Ishikawa (cell line): ENCODE data around the gene CSNK2B.

Experiments used
- CEBPB ChIP-seq: IDR thresholded peaks from 2 replicates; pipeline ENCODE4 v1.6.1; 2012
- CREB1 ChIP-seq: IDR thresholded peaks from 2 replicates; pipeline ENCODE4 v1.6.1; 2012; ENCODE audit warnings: low read depth
- EGR1 ChIP-seq: IDR thresholded peaks from 2 replicates; pipeline ENCODE4 v1.6.1; 2012
- EP300 ChIP-seq: IDR thresholded peaks from 2 replicates; pipeline ENCODE4 v1.6.1; 2012; ENCODE audit warnings: borderline replicate concordance
- FOXM1 ChIP-seq: IDR thresholded peaks from 2 replicates; pipeline ENCODE4 v1.6.1; 2012; ENCODE audit warnings: low read depth, borderline replicate concordance
- NFIC ChIP-seq: IDR thresholded peaks from 2 replicates; pipeline ENCODE4 v1.6.1; 2012
- RAD21 ChIP-seq: IDR thresholded peaks from 2 replicates; pipeline ENCODE4 v1.6.1; 2012; ENCODE audit warnings: low read depth
- TAF1 ChIP-seq: IDR thresholded peaks from 2 replicates; pipeline ENCODE4 v1.6.1; 2012; ENCODE audit warnings: low read depth, mild to moderate bottlenecking
- TCF12 ChIP-seq: IDR thresholded peaks from 2 replicates; pipeline ENCODE4 v1.6.1; 2012; ENCODE audit warnings: low read depth
- TEAD4 ChIP-seq: IDR thresholded peaks from 2 replicates; pipeline ENCODE4 v1.6.1; 2012
- YY1 ChIP-seq: IDR thresholded peaks from 2 replicates; pipeline ENCODE4 v1.6.1; 2012; ENCODE audit warnings: low read depth
- ZBTB7A ChIP-seq: IDR thresholded peaks from 2 replicates; pipeline ENCODE4 v1.6.1; 2012; ENCODE audit warnings: low read depth
- TF ChIP-seq, protein P1 (sequence below): IDR thresholded peaks from 2 replicates; pipeline ENCODE4 v1.6.1; 2012
- TF ChIP-seq, protein P2 (sequence below): IDR thresholded peaks from 2 replicates; pipeline ENCODE4 v1.6.1; 2012
- TF ChIP-seq, protein P3 (sequence below): IDR thresholded peaks from 2 replicates; pipeline ENCODE4 v1.6.1; 2012; ENCODE audit warnings: low read depth, mild to moderate bottlenecking

Gene CSNK2B

DNA sequence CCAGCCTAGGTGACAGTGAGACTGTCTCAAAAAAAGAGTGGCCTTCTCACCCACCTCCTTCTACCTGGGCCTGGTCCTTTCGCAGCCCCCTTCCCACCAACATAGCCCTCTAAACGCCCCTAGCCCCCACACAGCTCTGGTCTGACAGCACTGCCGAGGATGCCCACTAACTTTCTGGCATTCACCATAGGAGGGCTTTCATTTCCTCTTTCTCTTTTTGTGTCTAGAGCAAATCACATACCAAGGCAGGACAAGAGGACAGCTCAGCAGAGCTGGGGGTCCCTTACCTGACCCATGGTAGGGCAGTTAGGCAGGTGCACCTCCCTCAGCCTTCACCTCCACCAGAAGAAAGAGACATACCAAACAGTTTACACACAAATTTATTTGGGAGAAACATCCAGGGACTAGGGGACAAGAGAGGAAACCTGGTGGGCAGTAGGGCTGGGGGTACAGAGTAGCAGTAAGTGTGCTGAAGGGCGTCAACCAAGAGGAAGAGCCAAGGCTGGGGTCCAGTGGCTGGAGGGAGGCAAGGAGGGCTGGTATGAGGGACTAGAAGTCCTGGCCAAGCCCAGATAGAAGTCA, 10.5 kb downstream of the CSNK2B start:
- no peak for TF ChIP-seq EP300
- TF ChIP-seq TCF12: no peak
- TF ChIP-seq FOXM1: no peak
- TF ChIP-seq TAF1: no peak

DNA sequence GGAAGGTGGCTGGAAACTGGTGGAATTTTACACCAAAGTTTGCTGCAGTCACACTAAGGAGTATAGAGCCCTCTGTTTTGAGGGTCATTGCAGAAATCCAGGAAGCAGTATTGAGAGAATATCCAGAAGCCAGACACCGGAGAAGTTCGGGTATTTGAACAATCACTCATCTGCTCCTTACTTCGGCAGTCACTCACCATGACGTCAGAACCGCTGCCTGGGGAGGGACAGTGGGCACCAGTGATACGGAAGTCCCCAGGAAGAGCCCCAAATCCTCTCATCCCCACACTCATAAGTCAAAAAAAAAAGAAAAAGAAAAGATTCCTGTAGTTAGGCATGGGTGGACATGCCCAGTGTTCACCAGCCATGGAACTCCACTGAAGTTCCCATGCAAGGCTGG, 11.0 kb downstream of the CSNK2B start:
- TF ChIP-seq EP300 (no peak), CREB1 (no peak), NFIC (no peak), YY1 (no peak), TAF1 (no peak), FOXM1 (no peak), TEAD4 (no peak), RAD21 (no peak), ZBTB7A (no peak)
- TF ChIP-seq, protein P1, sequence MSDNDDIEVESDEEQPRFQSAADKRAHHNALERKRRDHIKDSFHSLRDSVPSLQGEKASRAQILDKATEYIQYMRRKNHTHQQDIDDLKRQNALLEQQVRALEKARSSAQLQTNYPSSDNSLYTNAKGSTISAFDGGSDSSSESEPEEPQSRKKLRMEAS: no peak
- TF ChIP-seq, protein P2, sequence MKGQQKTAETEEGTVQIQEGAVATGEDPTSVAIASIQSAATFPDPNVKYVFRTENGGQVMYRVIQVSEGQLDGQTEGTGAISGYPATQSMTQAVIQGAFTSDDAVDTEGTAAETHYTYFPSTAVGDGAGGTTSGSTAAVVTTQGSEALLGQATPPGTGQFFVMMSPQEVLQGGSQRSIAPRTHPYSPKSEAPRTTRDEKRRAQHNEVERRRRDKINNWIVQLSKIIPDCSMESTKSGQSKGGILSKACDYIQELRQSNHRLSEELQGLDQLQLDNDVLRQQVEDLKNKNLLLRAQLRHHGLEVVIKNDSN: no peak

DNA sequence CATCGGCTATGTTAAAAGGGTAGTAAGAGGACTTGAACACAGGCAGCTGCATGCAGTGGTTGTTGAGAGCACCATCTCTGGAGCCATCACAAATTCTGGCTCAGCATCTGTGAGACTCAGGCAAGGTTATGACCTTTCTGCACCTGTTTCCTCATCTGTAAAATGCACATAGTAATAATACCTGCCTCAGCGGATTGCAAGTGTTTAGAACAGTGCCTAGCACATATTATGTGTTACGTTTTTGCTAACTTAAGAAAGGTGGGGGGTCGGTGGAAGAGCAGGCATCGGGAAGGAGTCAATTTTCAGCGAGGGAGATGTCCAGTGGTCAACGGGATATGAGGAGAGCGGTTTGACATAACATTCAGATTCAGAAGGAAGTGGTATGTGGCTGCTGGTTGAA, 12.1 kb downstream of the CSNK2B start:
- TF ChIP-seq EGR1 (no peak), RAD21 (no peak), FOXM1 (no peak), CREB1 (no peak), NFIC (no peak), YY1 (no peak), TAF1 (no peak), TEAD4 (no peak), EP300 (no peak), CEBPB (no peak)
- TF ChIP-seq, protein P1: no peak
- TF ChIP-seq, protein P2: no peak

DNA sequence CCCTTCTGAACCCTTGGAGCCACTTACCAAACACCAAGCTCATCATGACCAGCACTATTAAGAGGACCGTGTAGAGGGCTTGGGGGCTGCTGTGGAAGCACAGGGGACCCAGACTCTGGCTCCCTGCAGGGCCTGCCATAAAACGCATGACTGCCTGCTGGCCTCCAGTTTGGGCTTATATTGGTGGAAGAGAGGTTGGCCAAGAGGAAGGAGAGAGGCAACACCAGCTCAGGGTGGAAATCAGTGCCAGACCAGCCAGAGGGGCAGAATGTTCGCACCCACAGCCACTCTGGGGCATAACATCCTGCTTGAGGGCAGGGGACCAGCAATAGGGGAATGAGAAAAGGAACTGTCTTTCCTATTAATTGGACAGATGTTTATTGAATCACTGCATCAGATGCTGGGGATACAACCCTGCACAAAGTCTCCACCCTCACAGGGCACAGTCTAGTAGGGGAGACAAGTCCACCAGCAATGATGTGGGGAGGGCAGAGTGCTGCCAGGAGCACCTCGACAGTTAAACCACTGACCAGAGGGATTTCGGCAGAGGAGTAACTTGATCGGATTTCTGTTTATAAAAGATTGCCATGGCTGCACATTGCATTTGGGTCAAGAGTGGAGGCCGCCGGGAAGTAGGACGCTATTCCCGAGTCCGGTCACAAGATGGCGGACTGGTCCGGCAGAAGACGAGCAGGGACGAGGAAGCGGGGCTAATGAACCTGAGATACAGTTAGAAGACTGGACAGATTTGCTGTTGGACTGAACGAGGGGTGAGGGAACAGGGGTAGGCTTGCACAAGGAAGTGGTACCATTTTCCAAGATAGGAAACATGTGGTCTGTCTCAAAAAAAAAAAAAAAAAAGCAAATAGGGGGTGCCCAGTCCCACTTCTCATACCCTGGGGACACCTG, 14.6 kb downstream of the CSNK2B start, which contains the start of gene LY6G5C:
TSS of gene LY6G5C (minus strand) at position 842 of the 909 bp plus-strand sequence. CDS start at position 148, 694 bp downstream.
- TF ChIP-seq EP300 (no peak), CEBPB (no peak), TAF1 (0 out of 2 replicates have a peak, but pooled peaks have one; percentile 4), YY1 (peak; percentile 73), RAD21 (peak; percentile 97)

DNA sequence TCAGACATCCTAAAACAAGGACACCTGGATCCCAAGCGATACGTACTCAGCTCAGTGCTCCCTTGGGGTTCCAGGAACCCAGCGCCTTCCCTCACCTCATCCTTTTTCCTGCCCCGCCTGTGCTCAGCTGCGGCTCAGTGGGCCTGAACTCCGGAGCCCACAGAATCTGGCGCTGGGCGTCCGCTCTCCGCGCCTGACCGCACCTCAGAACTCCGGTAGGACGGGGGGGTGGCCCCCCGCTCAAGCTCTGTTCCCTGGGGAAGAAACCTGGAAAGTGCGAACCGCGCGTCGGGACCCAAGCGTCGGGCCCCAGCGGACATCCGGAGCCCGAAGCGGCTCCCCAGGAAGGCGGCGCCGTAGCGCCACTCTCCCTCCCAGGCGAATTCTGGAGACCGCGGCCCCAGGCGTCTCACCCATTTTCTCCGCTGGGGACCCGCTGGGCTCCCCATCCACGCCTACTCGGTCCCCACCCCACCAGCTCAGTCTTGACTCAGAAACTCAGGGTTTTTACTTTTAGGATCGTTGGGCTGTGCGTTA, 15.3 kb downstream of the CSNK2B start:
- TF ChIP-seq YY1 (peak; percentile 16; the same call in 1 of the 2 replicates), NFIC (peak; percentile 37), TCF12 (peak; percentile 49; the same call in 1 of the 2 replicates), EGR1 (no peak), EP300 (0 out of 2 replicates have a peak, but pooled peaks have one; percentile 29), TAF1 (0 out of 2 replicates have a peak, but pooled peaks have one; percentile 23), TEAD4 (peak; percentile 10; the same call in 1 of the 2 replicates), CREB1 (no peak)
- TF ChIP-seq, protein P1: peak; percentile 24; the same call in 1 of the 2 replicates
- TF ChIP-seq, protein P2: no peak
- TF ChIP-seq, protein P3, sequence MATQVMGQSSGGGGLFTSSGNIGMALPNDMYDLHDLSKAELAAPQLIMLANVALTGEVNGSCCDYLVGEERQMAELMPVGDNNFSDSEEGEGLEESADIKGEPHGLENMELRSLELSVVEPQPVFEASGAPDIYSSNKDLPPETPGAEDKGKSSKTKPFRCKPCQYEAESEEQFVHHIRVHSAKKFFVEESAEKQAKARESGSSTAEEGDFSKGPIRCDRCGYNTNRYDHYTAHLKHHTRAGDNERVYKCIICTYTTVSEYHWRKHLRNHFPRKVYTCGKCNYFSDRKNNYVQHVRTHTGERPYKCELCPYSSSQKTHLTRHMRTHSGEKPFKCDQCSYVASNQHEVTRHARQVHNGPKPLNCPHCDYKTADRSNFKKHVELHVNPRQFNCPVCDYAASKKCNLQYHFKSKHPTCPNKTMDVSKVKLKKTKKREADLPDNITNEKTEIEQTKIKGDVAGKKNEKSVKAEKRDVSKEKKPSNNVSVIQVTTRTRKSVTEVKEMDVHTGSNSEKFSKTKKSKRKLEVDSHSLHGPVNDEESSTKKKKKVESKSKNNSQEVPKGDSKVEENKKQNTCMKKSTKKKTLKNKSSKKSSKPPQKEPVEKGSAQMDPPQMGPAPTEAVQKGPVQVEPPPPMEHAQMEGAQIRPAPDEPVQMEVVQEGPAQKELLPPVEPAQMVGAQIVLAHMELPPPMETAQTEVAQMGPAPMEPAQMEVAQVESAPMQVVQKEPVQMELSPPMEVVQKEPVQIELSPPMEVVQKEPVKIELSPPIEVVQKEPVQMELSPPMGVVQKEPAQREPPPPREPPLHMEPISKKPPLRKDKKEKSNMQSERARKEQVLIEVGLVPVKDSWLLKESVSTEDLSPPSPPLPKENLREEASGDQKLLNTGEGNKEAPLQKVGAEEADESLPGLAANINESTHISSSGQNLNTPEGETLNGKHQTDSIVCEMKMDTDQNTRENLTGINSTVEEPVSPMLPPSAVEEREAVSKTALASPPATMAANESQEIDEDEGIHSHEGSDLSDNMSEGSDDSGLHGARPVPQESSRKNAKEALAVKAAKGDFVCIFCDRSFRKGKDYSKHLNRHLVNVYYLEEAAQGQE: no peak

DNA sequence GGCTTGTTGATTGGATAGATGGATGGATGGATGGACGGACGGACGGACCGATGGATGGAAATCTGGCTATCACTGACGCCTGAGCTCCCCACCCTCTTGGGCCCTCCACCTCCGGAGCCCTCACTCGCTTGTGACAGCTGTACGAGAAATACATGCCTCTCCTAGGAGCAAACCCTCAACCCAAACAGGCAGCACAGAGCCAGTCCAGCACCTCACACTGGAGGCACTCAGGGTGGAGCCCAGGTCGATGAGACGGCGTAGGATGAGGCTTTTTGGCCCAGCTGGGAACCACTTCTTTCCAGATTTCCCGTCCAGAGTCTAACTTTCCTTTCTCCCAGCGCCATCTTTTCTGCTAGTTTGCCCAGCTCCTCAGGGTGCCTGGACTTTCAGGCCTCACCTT, 17.7 kb downstream of the CSNK2B start:
- TF ChIP-seq CEBPB (no peak), TAF1 (no peak), FOXM1 (no peak), RAD21 (no peak), YY1 (no peak), EP300 (no peak), CREB1 (no peak), NFIC (no peak), EGR1 (no peak), TEAD4 (no peak)
- TF ChIP-seq, protein P3: no peak
- TF ChIP-seq, protein P2: no peak
- TF ChIP-seq, protein P1: no peak
